DMS 273 (cell line): Measurements from ENCODE around the gene GALNT18.
A peak's percentile ranks its signal among the peaks of the same experiment; 100 is the strongest.

Experiments used
- DNase-seq: peaks from one replicate; lab custom pipeline; 2025; ENCODE audit not compliant: unreplicated experiment; lab: John Stamatoyannopoulos, UW

GALNT18 gene

GRCh38 chr11:11621573-11622339 lies at the start of gene GALNT18:
TSS of gene GALNT18 (minus strand) at chr11:11622005.
- DNase-seq: peak; percentile 96

- no peak for DNase-seq
Measured at GRCh38 chr11:11670574-11670973, 48.8 kb upstream of the GALNT18 start.

- no peak for DNase-seq
Measured at GRCh38 chr11:11669233-11669846, 47.5 kb upstream of the GALNT18 start.

GRCh38 chr11:11668781-11669180 lies 47.0 kb upstream of the GALNT18 start:
- peak; percentile 3 for DNase-seq

GRCh38 chr11:11668274-11668673 lies 46.5 kb upstream of the GALNT18 start:
- no peak for DNase-seq

- DNase-seq: peak; percentile 3
Measured at GRCh38 chr11:11667056-11667455, 45.3 kb upstream of the GALNT18 start.

GRCh38 chr11:11665407-11665806 lies 43.6 kb upstream of the GALNT18 start:
- DNase-seq: no peak

- DNase-seq: no peak
Measured at GRCh38 chr11:11663907-11664306, 42.1 kb upstream of the GALNT18 start.

GRCh38 chr11:11662578-11662977 lies 40.8 kb upstream of the GALNT18 start:
- no peak for DNase-seq

- peak; percentile 33 for DNase-seq
Measured at GRCh38 chr11:11661326-11662040, 39.7 kb upstream of the GALNT18 start.

- DNase-seq: no peak
Measured at GRCh38 chr11:11660363-11660740, 38.5 kb upstream of the GALNT18 start.

GRCh38 chr11:11659567-11660362 lies 38.0 kb upstream of the GALNT18 start:
- peak; percentile 76 for DNase-seq

- no peak for DNase-seq
Measured at GRCh38 chr11:11657218-11657955, 35.6 kb upstream of the GALNT18 start.

GRCh38 chr11:11641581-11641980 lies 19.8 kb upstream of the GALNT18 start:
- no peak for DNase-seq

- no peak for DNase-seq
Measured at GRCh38 chr11:11640996-11641395, 19.2 kb upstream of the GALNT18 start.

- no peak for DNase-seq
Measured at GRCh38 chr11:11640152-11640551, 18.3 kb upstream of the GALNT18 start.

- no peak for DNase-seq
Measured at GRCh38 chr11:11636671-11637070, 14.9 kb upstream of the GALNT18 start.

GRCh38 chr11:11635443-11635842 lies 13.6 kb upstream of the GALNT18 start:
- no peak for DNase-seq

GRCh38 chr11:11629368-11629767 lies 7.6 kb upstream of the GALNT18 start:
- DNase-seq: peak; percentile 2

- DNase-seq: no peak
Measured at GRCh38 chr11:11628651-11629050, 6.8 kb upstream of the GALNT18 start.

GRCh38 chr11:11626128-11626527 lies 4.3 kb upstream of the GALNT18 start:
- no peak for DNase-seq
